Activated CD4-positive, alpha-beta T cell treated with anti-CD3 and anti-CD28 coated beads, Interleukin-10, Interleukin-2, amounts not matched to agents 100 ng/mL and 50 ng/mL, durations not matched to agents 16 hours and 8 hours (primary cell): ENCODE results near the gene CAMK1.

Experiments
- DNase-seq: peaks from one replicate; pipeline ENCODE4 v3.0.0-alpha.2; 2020

The CAMK1 gene

GRCh38 chr3:9770276-9770812 is 597 bp upstream of the CAMK1 start:
- DNase-seq: no peak

GRCh38 chr3:9769012-9769411 is 735 bp downstream of the CAMK1 start:
- no peak for DNase-seq

- DNase-seq: no peak
Observed at GRCh38 chr3:9768141-9768775, 1.5 kb downstream of the CAMK1 start.

GRCh38 chr3:9767418-9767817 is 2.3 kb downstream of the CAMK1 start:
- no peak for DNase-seq

- DNase-seq: no peak
Observed at GRCh38 chr3:9765865-9766264, 3.9 kb downstream of the CAMK1 start.

GRCh38 chr3:9762871-9763270 is 6.9 kb downstream of the CAMK1 start:
- DNase-seq: no peak

- no peak for DNase-seq
Observed at GRCh38 chr3:9761919-9762318, 7.8 kb downstream of the CAMK1 start.

GRCh38 chr3:9760779-9761505 is 8.8 kb downstream of the CAMK1 start:
- DNase-seq: no peak

- DNase-seq: no peak
Observed at GRCh38 chr3:9757427-9757826, 12.3 kb downstream of the CAMK1 start.

- DNase-seq: peak; percentile 21
Observed at GRCh38 chr3:9754678-9755077, 15.1 kb downstream of the CAMK1 start.

- no peak for DNase-seq
Observed at GRCh38 chr3:9750556-9751411, 19.0 kb downstream of the CAMK1 start.

- peak; percentile 99 for DNase-seq
Observed at GRCh38 chr3:9749645-9750555, 19.8 kb downstream of the CAMK1 start, which contains the start of gene OGG1. Gene OGG1, plus strand, starts transcription at chr3:9749952. Its CDS starts 335 bp downstream, at chr3:9750287.

- no peak for DNase-seq
Observed at GRCh38 chr3:9749296-9749644, 20.5 kb downstream of the CAMK1 start.

- no peak for DNase-seq
Observed at GRCh38 chr3:9748031-9748430, 21.7 kb downstream of the CAMK1 start.

- no peak for DNase-seq
Observed at GRCh38 chr3:9747267-9747666, 22.5 kb downstream of the CAMK1 start.

GRCh38 chr3:9746330-9746729 is 23.4 kb downstream of the CAMK1 start:
- DNase-seq: no peak

GRCh38 chr3:9745521-9745920 is 24.2 kb downstream of the CAMK1 start:
- no peak for DNase-seq

- no peak for DNase-seq
Observed at GRCh38 chr3:9744162-9744561, 25.6 kb downstream of the CAMK1 start.

GRCh38 chr3:9743548-9743947 is 26.2 kb downstream of the CAMK1 start:
- no peak for DNase-seq

- DNase-seq: no peak
Observed at GRCh38 chr3:9742560-9742959, 27.2 kb downstream of the CAMK1 start.

GRCh38 chr3:9739181-9739580 is 30.6 kb downstream of the CAMK1 start:
- no peak for DNase-seq

GRCh38 chr3:9736831-9737230 is 32.9 kb downstream of the CAMK1 start:
- DNase-seq: no peak
